NCI-H345 (cell line): ENCODE measurements around the gene NADK2.

Experiments
- DNase-seq: peaks from one replicate; lab custom pipeline; 2025; lab: John Stamatoyannopoulos, UW

The NADK2 gene

GRCh38 chr5:36246036-36246800 is 4.5 kb upstream of the NADK2 start:
- DNase-seq = no peak

GRCh38 chr5:36244076-36244475 is 2.4 kb upstream of the NADK2 start:
- DNase-seq = no peak

DNA sequence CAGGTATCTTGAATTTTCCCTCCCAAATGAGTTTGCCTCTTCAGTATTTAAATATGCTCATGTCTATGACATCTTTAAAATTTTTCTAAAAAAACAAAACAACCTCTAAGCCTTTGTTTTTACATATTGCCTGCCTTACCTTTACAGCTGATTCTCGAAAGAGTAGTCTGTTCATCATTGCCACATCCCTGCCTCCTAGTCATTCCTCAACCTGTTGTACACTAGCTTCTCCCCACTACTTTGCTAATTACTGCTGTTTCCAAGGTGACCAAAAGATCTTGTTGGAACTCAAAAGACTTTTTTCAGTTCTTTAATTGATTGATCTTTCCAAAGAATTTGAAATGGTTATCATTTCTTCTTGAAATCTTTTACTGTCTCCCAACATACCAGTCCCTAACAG is 1.9 kb upstream of the NADK2 start:
- DNase-seq = no peak

DNA sequence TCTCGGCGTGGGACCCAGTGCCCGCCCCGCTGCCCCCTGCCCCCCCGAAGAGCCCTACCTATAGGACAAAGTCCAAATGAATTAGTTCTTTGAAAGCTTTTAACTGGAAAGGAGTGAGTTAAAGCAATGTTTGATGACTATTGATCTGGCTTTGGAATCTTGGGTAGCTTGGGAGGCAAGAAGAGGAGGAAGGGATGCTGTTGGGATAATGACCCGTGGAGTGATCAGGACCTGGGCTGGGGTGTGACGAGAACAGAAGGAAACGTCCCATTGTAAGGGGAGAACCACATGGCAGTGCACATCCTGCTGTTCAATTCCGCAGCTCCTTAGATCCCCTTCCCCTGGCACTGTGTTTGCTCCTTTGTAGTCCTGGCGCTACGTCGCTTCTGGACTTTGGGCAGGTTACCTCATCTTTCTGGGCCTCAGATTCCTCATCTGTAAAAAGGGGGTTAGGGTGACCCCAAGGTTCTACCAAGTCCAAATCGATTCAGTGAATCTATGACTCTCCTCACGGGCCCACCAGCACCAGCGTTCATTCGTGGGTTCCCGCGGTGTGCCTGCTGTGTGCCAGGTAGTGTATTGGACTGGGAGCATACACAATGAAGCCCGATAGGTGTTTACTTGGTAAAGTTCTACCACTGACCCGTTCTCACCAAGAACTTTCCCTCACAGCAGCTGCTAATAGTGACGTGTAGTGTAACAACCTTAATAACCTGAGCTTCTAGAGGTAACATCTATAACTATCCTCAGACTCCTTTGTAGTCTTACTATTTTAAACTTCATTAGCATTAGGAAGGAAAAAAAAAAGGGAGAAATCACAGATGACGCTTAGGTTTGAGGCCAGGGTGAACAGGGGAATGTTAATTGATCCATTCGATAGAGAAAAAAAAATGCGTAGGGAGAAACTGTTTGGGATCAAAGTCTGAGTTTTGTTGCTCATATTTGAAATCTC is 1.1 kb upstream of the NADK2 start:
- DNase-seq = no peak

GRCh38 chr5:36240779-36241630 is 720 bp downstream of the NADK2 start:
- DNase-seq = peak; percentile 24

- no peak for DNase-seq
These were observed 2.1 kb downstream of the NADK2 start for GRCh38 chr5:36239370-36240293.

DNA sequence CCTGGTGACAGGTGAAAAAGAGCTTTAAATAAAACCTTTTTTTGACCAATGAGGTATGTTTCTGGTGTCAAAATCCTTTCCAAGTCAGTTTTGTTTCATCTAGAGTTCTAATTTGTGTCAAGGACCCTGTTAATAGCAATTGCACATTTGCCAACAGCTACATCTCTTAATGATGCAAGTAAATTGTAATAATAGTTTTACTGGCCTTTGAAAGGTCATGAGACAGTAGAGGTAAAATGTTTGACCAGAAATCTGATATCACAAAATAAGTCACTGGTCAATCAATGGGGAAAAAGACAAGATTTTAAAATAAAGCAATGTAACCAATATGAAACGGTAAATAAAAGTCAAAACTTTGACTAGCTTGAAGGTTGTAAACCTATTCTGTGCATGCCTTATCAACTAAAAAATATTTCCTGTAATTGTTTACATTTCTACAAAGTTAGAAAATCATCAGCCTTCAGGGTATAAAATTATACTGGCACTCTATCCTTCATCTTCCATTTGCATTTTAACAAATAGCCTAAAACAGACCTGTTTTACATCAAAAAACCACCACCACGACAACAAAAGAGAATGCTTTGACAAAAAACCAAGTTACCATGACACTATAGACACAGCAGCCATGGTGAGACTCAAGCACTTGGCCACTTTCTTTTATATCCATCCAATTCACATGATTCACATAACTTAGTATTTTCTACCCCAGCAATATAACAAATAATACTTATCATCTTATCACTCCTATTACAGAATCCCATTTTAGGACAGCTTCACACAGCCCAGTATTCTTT is 3.0 kb downstream of the NADK2 start:
- no peak for DNase-seq

- no peak for DNase-seq
These were observed 4.0 kb downstream of the NADK2 start for GRCh38 chr5:36237751-36238150.

DNA sequence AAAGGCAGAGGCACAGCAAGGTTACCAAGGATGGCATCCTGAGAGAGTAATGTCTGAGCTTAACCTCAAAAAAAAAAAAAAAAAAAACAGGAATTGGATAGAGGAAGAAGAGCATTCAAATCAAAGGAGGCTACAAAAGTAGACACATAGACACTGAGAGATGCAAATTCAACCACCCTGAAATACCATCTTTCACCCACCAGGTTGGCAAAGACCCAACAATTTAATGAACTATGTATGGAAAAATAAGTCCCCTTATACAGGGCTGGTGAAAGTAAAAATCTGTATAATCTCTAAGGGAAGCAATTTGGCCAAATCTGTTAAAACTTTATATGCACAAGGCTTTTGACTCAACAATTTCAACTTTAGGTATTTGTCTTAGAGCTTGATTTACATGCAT is 4.9 kb downstream of the NADK2 start:
- DNase-seq = no peak

- no peak for DNase-seq
These were observed 9.2 kb downstream of the NADK2 start for GRCh38 chr5:36232533-36232932.

GRCh38 chr5:36230151-36230790 is 11.5 kb downstream of the NADK2 start:
- DNase-seq = no peak

DNA sequence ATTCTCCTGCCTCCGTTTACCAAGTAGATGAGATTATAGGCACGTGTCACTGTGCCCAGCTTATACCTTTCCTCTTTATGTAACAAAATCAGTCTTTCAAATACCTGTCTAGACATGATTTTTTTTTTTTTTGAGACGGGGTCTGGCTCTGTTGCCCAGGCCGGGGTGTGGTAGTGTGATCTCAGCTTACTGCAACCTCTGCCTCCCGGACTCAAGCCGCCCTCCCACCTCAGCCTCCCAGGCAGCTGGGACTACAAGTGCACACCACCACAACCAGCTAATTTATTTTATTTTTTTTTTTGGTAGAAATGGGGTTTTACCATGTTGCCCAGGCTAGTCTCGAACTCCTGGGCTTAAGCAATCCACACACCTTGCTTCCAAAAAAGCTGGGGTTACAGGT is 13.2 kb downstream of the NADK2 start:
- DNase-seq = no peak

DNA sequence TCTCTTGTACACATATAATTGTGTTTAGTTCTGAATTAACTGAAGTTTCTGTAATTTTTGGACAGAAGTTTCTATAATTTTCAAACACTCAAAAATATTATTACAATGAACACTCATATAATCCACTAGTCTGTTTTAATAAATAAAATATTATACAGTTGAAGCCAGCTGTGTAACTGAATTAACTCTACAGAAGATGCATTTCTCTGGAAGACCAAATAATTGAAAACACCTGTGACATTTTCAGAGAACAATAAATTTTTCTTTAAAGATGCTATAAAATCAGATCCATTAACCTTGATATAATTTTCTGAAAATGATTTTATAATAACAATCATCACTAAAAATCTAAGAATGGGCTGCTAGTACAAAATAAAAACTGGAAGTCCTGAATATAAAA is 14.7 kb downstream of the NADK2 start:
- no peak for DNase-seq

DNA sequence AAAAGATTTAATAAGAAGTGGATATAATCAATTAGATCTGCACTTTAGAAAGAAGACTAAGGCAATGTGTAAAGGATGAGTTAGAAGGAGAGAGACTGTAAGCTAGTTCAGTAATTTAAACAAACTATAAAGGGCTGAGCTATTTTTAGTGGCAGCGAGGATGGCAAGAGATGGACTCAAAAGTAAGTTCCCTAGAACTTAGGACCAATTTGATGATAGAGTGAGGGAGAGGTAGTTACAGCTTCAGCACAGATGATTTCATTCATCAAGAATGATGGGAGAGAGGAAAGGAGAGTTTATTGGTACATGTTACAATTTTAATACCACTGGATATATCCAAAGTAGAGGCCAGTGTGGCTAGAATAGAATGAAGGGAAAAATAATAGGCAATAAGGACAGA is 19.1 kb downstream of the NADK2 start:
- no peak for DNase-seq

DNA sequence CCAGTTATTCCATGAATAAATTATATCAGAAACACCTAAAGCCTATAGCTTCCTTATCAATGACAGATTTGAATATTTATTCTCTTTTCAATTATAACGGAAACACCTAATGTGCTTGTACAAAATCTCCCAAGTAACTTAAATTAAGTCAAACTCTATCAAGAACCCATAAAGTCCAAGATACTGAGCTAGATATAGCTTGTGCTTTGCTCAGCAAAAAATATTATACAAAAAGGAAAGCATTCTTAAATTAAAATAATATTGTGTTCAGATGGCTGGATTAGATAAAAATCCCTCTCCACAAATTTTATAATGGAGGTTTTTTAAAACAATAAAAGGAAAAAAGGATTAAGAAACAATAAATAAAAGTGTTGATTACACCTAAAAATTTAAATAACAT is 23.7 kb downstream of the NADK2 start:
- DNase-seq = no peak

DNA sequence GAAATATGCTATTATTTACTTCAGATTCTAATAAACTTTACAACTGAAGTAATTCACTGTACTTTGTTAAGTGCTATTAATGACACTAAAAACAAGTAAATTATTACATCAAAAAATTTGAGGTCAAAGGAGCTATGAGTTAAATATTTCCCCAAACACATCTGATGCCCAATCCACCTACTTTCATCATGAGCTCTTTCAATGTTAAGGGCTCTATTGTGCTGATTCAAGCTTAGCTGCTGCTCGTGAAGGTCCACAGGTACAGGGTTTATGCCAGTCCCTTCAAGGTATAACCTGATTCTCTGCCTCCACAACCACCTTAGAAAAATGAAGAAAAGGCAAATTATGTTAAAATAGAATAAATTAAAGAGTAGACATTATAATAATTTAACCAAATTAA is 24.2 kb downstream of the NADK2 start:
- no peak for DNase-seq

DNA sequence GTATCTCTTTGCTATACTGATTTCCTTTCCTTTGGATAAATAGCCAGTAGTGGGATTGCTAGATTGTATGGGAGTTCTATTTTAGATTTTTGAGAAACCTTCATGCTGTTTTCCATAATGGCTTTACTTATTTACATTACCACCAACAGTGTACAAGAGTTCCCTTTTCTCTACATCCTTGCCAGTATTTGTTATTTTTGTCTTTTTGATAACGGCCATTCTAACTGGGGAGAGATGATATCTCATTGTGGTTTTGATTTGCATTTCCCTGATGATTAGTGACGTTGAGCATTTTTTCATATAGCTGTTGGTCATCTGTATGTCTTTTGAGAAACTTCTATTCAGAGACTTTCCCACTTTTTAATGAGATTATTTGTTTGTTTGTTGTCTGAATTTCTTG is 25.8 kb downstream of the NADK2 start:
- no peak for DNase-seq

GRCh38 chr5:36214436-36214835 is 27.3 kb downstream of the NADK2 start:
- DNase-seq = no peak

- no peak for DNase-seq
These were observed 32.1 kb downstream of the NADK2 start for GRCh38 chr5:36209664-36210063.

- DNase-seq = no peak
These were observed 32.9 kb downstream of the NADK2 start for GRCh38 chr5:36208786-36209185.
